ENCODE results near the gene COL9A3.

COL9A3 gene

GRCh38 chr20:62836967-62837490 is 20.2 kb downstream of the COL9A3 start:
- no peak for TF ChIP-seq CTCF (IDR thresholded peaks at IDR 0.05; ENCODE audit: low read depth, low read length)
- H3K4me3 ChIP-seq (ENCODE audit: low read depth, low read length), result no peak overlapping the region

GRCh38 chr20:62837790-62838127 is 20.9 kb downstream of the COL9A3 start:
- no peak overlapping the region for H3K4me3 ChIP-seq (ENCODE audit: low read depth, low read length)
- TF ChIP-seq CTCF (IDR thresholded peaks at IDR 0.05; ENCODE audit: low read depth, low read length), result no peak

GRCh38 chr20:62838128-62838891 is 21.5 kb downstream of the COL9A3 start:
- no peak for TF ChIP-seq CTCF (IDR thresholded peaks at IDR 0.05; ENCODE audit: low read depth, low read length)

GRCh38 chr20:62839261-62839660 is 22.4 kb downstream of the COL9A3 start:
- no peak for TF ChIP-seq CTCF (IDR thresholded peaks at IDR 0.05; ENCODE audit: low read depth, low read length)
- H3K4me3 ChIP-seq (ENCODE audit: low read depth, low read length), result no peak overlapping the region

More at GRCh38 chr20:62838128-62838891, 21.5 kb downstream of the COL9A3 start:
- no peak overlapping the region for H3K4me3 ChIP-seq (ENCODE audit: low read depth, low read length)

GRCh38 chr20:62839816-62840215 is 23.0 kb downstream of the COL9A3 start:
- H3K4me3 ChIP-seq (ENCODE audit: low read depth, low read length), result no peak overlapping the region
- no peak for TF ChIP-seq CTCF (IDR thresholded peaks at IDR 0.05; ENCODE audit: low read depth, low read length)

- no peak overlapping the region for H3K4me3 ChIP-seq (ENCODE audit: low read depth, low read length)
- no peak for TF ChIP-seq CTCF (IDR thresholded peaks at IDR 0.05; ENCODE audit: low read depth, low read length)
Observed at GRCh38 chr20:62840244-62841197, 23.7 kb downstream of the COL9A3 start.
